SK-N-SH (cell line): Measurements from ENCODE around the gene P2RY6. TPM values are rescaled to one million over a fixed set of nuclear protein-coding genes. Genes with fewer than 3 reads are reported as not detected.

Experiments used
- CTCF ChIA-PET: fragments of 300-600, 350-600 bp; formaldehyde crosslinking; extraction: SDS; loops from one replicate; lab custom pipeline; 2021; lab: Yijun Ruan, JAX
- POLR2A ChIA-PET: fragments of 350-600 bp; sonication (Branson Sonifier 250); formaldehyde crosslinking; extraction: SDS; loops from one replicate; lab custom pipeline; 2020; ENCODE audit warnings: antibody characterized with exemption, inconsistent platforms; lab: Yijun Ruan, JAX
- DNase-seq: peaks from one replicate; pipeline ENCODE4 v3.0.0; 2012
- H2AFZ ChIP-seq: fragments of 200-600 bp; sonication (generic); 2 replicates; pipeline ENCODE4 v1.8.1; 2016; ENCODE audit warnings: antibody characterized with exemption, mild to moderate bottlenecking, low read depth
- H3F3A ChIP-seq: fragments of 200-600 bp; sonication (generic); replicated peaks from 2 replicates; pipeline ENCODE3; 2016; ENCODE audit warnings: antibody characterized with exemption, mild to moderate bottlenecking; ENCODE audit not compliant: insufficient read depth
- H3K27ac ChIP-seq, 2 experiments: fragments of 200-500 bp in 1 of 2; fragments of 200-600 bp in 1 of 2; sonication (Bioruptor generic) in 1 of 2; sonication (generic), shearing (Covaris generic) in 1 of 2; 2 replicates each; pipeline versions ENCODE4 v1.5.1 to v1.6.1; 2014 to 2016; ENCODE audit warnings: low read depth in 2 of 2, inconsistent platforms in 1 of 2, low read length in 1 of 2, mild to moderate bottlenecking in 1 of 2, mixed read lengths in 1 of 2
- H3K27me3 ChIP-seq: fragments of 200-600 bp; sonication (generic), shearing (Covaris generic); 2 replicates; pipeline ENCODE4 v1.6.1; 2016; ENCODE audit warnings: mixed run types; ENCODE audit not compliant: insufficient read depth
- H3K36me3 ChIP-seq, 2 experiments: fragments of 200-500 bp in 1 of 2; fragments of 200-600 bp in 1 of 2; sonication (Bioruptor generic) in 1 of 2; sonication (generic) in 1 of 2; replicated peaks in 1 of 2; 2 replicates each; pipeline versions ENCODE3 to v1.5.1; 2014 to 2016; ENCODE audit warnings: low read length in 1 of 2, mild to moderate bottlenecking in 1 of 2; ENCODE audit not compliant: insufficient read depth in 2 of 2, control insufficient read depth in 1 of 2
- H3K4me1 ChIP-seq, 2 experiments: fragments of 200-500 bp in 1 of 2; fragments of 200-600 bp in 1 of 2; sonication (Bioruptor generic) in 1 of 2; sonication (generic), shearing (Covaris generic) in 1 of 2; 2 replicates each; pipeline versions ENCODE4 v1.5.1 to v1.6.1; 2014 to 2016; ENCODE audit warnings: low read depth in 1 of 2, low read length in 1 of 2, mixed run types in 1 of 2; ENCODE audit not compliant: insufficient read depth in 2 of 2, control insufficient read depth in 1 of 2
- H3K4me2 ChIP-seq: fragments of 200-600 bp; sonication (generic), shearing (Covaris generic); 2 replicates; pipeline ENCODE4 v1.6.1; 2017; ENCODE audit warnings: mixed run types
- H3K4me3 ChIP-seq, 2 experiments: fragments of 200-500 bp in 1 of 2; fragments of 200-600 bp in 1 of 2; sonication (Bioruptor generic) in 1 of 2; sonication (generic), shearing (Covaris generic) in 1 of 2; 2 replicates each; pipeline versions ENCODE4 v1.5.1 to v1.8.1; 2014 to 2016; ENCODE audit warnings: low read depth in 2 of 2, inconsistent platforms in 1 of 2, low read length in 1 of 2, mild to moderate bottlenecking in 1 of 2, mixed read lengths in 1 of 2, moderate library complexity in 1 of 2
- H3K79me2 ChIP-seq: fragments of 200-600 bp; sonication (generic); 2 replicates; pipeline ENCODE4 v1.8.1; 2017; ENCODE audit warnings: mild to moderate bottlenecking; ENCODE audit not compliant: insufficient read depth
- H3K9ac ChIP-seq: fragments of 200-600 bp; sonication (generic); 2 replicates; pipeline ENCODE4 v1.6.1; 2017; ENCODE audit warnings: mixed run types
- H3K9me2 ChIP-seq: fragments of 200-600 bp; sonication (generic); 2 replicates; pipeline ENCODE4 v1.6.1; 2017; ENCODE audit warnings: mixed run types
- H3K9me3 ChIP-seq: fragments of 200-600 bp; sonication (generic); 2 replicates; pipeline ENCODE4 v1.6.1; 2017; ENCODE audit warnings: mixed run types, mild to moderate bottlenecking, moderate library complexity
- H4K20me1 ChIP-seq: fragments of 200-600 bp; sonication (generic); 2 replicates; pipeline ENCODE4 v1.6.1; 2017; ENCODE audit warnings: mild to moderate bottlenecking, mixed run types; ENCODE audit not compliant: insufficient read depth
- ELF1 ChIP-seq: IDR thresholded peaks from 2 replicates; pipeline ENCODE4 v1.4.0; 2012
- EP300 ChIP-seq, 2 experiments: IDR thresholded peaks; 2 replicates each; pipeline versions ENCODE4 v1.4.0 to v1.6.1; 2012; ENCODE audit warnings: borderline replicate concordance in 1 of 2, low read depth in 1 of 2, low read length in 1 of 2
- FOSL2 ChIP-seq: IDR thresholded peaks from 2 replicates; pipeline ENCODE4 v1.4.0; 2012; ENCODE audit warnings: low read depth, mild to moderate bottlenecking, moderate library complexity, borderline replicate concordance
- FOXJ3 ChIP-seq: sonication (generic); formaldehyde crosslinking; IDR thresholded peaks from 2 replicates; pipeline ENCODE4 v1.5.1; 2020; ENCODE audit warnings: mild to moderate bottlenecking, missing genetic modification reagents
- FOXM1 ChIP-seq: IDR thresholded peaks from 2 replicates; pipeline ENCODE4 v1.4.0; 2012; ENCODE audit warnings: low read depth, mild to moderate bottlenecking
- IRF3 ChIP-seq: fragments of 150-350 bp; IDR thresholded peaks from 2 replicates; pipeline ENCODE4 v1.6.1; 2016; ENCODE audit warnings: mild to moderate bottlenecking, low read depth, low read length
- MEF2A ChIP-seq: IDR thresholded peaks from 2 replicates; pipeline ENCODE4 v1.4.0; 2012; ENCODE audit warnings: low read depth, borderline replicate concordance
- PBX3 ChIP-seq: IDR thresholded peaks from 2 replicates; pipeline ENCODE4; 2012
- RAD21 ChIP-seq: IDR thresholded peaks from 2 replicates; pipeline ENCODE4 v1.6.1; 2012; ENCODE audit warnings: mild to moderate bottlenecking, low read length
- REST ChIP-seq: IDR thresholded peaks from 2 replicates; pipeline ENCODE4 v1.6.1; 2012; ENCODE audit warnings: mild to moderate bottlenecking, low read depth, low read length, moderate library complexity
- RFX5 ChIP-seq: IDR thresholded peaks from 2 replicates; pipeline ENCODE4 v1.6.1; 2012; ENCODE audit warnings: mild to moderate bottlenecking, improper control_type of control experiment, low read length
- SIN3A ChIP-seq: IDR thresholded peaks from 2 replicates; pipeline ENCODE4 v1.6.1; 2012; ENCODE audit warnings: low read depth, mild to moderate bottlenecking, low read length, moderate library complexity, borderline replicate concordance
- SMC3 ChIP-seq: IDR thresholded peaks from 2 replicates; pipeline ENCODE4 v1.6.1; 2012; ENCODE audit warnings: low read depth, low read length, improper control_type of control experiment
- TCF12 ChIP-seq: IDR thresholded peaks from 2 replicates; pipeline ENCODE4 v1.4.0; 2012
- TEAD4 ChIP-seq: IDR thresholded peaks from 2 replicates; pipeline ENCODE4 v1.4.0; 2012; ENCODE audit warnings: mild to moderate bottlenecking, borderline replicate concordance; ENCODE audit not compliant: insufficient read depth
- YY1 ChIP-seq: IDR thresholded peaks from 2 replicates; pipeline ENCODE4 v1.4.0; 2012; ENCODE audit warnings: low read depth, mild to moderate bottlenecking
- WGBS: methylation state at CpG from one replicate; pipeline ENCODE4 v1.1.6; 2017; ENCODE audit warnings: low lambda C conversion rate; 5-methylcytosine and 5-hydroxymethylcytosine counted together
- polyA plus RNA-seq, 3 experiments: library from polyadenylated mRNA; depleted of rRNA; stranded (reverse); fragments of >200 nt; gene quantifications; 2 replicates each; pipeline ENCODE4 v1.2.3, GENCODE V29; 2012

The P2RY6 gene
- polyA plus RNA-seq, 1 of the 3 experiments (the other 2 are of a cell fraction): 0.15 TPM

- TF ChIP-seq REST (no peak), PBX3 (no peak)
Observed at GRCh38 chr11:73311394-73311869, 39.3 kb downstream of the P2RY6 start (continued).

- Histone ChIP-seq H3F3A (peaks cover 3% of the 10 kb centered on the region), H3K79me2 (peaks cover 90% of the 10 kb centered on the region), H3K9me2 (no peaks in the 10 kb centered on the region), H3K27me3 (no peaks in the 10 kb centered on the region), H3K27ac (peak overlapping the region; percentile 54 to 82; a peak in 3 of 4 replicates), H3K4me3 (peak overlapping the region; percentile 38 to 86), H2AFZ (no peak overlapping the region), H3K36me3 (peaks cover 0 to 15% of the 10 kb centered on the region in 2 experiments), H4K20me1 (peaks cover 77% of the 10 kb centered on the region), H3K9ac (peak overlapping the region; percentile 61; the same call in 1 of the 2 replicates), H3K4me1 (peaks cover 68 to 77% of the 10 kb centered on the region in 2 experiments; a peak in 3 of 4 replicates), H3K4me2 (peak overlapping the region; percentile 99), H3K9me3 (no peaks in the 10 kb centered on the region)
- TF ChIP-seq TCF12 (no peak), FOXM1 (no peak), SMC3 (no peak), FOSL2 (no peak), IRF3 (no peak), TEAD4 (no peak), RAD21 (no peak), ELF1 (no peak), MEF2A (no peak), SIN3A (no peak), YY1 (no peak), RFX5 (no peak), FOXJ3 (no peak), EP300 (IDR thresholded peaks at IDR 0.05; ENCODE audit: borderline replicate concordance in 1 of 2, low read depth in 1 of 2, low read length in 1 of 2) (no peak), REST (no peak)
- WGBS: 77% methylated on average over 2 of the region's 2 CpGs
- DNase-seq: no peak
- CTCF ChIA-PET: interaction anchor here (1.0 to 17.6 kb wide), 5 partner anchors 11 to 69 kb away, joined by 3 to 395 read pairs (median 13); no protein-coding TSS in a partner anchor
- POLR2A ChIA-PET: interaction anchor here (1.1 kb wide), 1 partner anchor 19 kb away, joined by 3 read pairs; no protein-coding TSS in a partner anchor
Observed at GRCh38 chr11:73312036-73312435, 39.9 kb downstream of the P2RY6 start.
